IMR-90 (cell line): ENCODE data around the gene CEP97. TPM values are rescaled to one million over a fixed set of nuclear protein-coding genes. Genes with fewer than 3 reads are reported as not detected.
A peak's percentile ranks its signal among the peaks of the same experiment; 100 is the strongest.

Experiments used
- ATAC-seq: fragments of 200-7000 bp; cut with Tn5 transposase; 2 replicates; pipeline ENCODE4 v1.9.1; 2020; ENCODE audit warnings: low read depth, mild to moderate bottlenecking, moderate library complexity
- BruUV-seq: library from RNA; stranded (reverse); fragments of 400-500 nt; replicated peaks from 2 replicates; lab custom pipeline; 2021; lab: Mats Ljungman, UMichigan
- CTCF ChIA-PET: fragments of 300-600 bp; formaldehyde crosslinking; extraction: SDS; loops from one replicate; lab custom pipeline; 2021; ENCODE audit warnings: antibody characterized with exemption; lab: Yijun Ruan, JAX
- POLR2A ChIA-PET: fragments of 300-600 bp; sonication (Branson Sonifier 250); formaldehyde crosslinking; loops from one replicate; lab custom pipeline; 2022; ENCODE audit warnings: antibody characterized with exemption; ENCODE audit not compliant: unreplicated experiment; lab: Charles Lee
- DNase-seq: peaks from one replicate; pipeline ENCODE4 v3.0.0; 2013
- H2AFZ ChIP-seq: replicated peaks from 2 replicates; pipeline ENCODE3; 2013; ENCODE audit warnings: low read length, mild to moderate bottlenecking; ENCODE audit not compliant: poor library complexity
- H2AK5ac ChIP-seq: 2 replicates; pipeline ENCODE4 v1.6.1; 2013; ENCODE audit warnings: low read depth, low read length, inconsistent platforms
- H2AK9ac ChIP-seq: replicated peaks from 2 replicates; pipeline ENCODE3; 2013; ENCODE audit warnings: mild to moderate bottlenecking, low read depth, low read length, moderate library complexity; ENCODE audit not compliant: poor library complexity
- H2BK120ac ChIP-seq: 2 replicates; pipeline ENCODE4 v1.6.1; 2013; ENCODE audit warnings: low read depth, low read length, inconsistent platforms
- H2BK15ac ChIP-seq: 3 replicates; pipeline ENCODE4 v1.6.1; 2013; ENCODE audit warnings: low read depth, low read length, inconsistent platforms
- H2BK20ac ChIP-seq: 2 replicates; pipeline ENCODE4 v1.6.1; 2013; ENCODE audit warnings: low read depth, mild to moderate bottlenecking, inconsistent platforms, low read length, moderate library complexity
- H2BK5ac ChIP-seq: 2 replicates; pipeline ENCODE4 v1.6.1; 2013; ENCODE audit warnings: mild to moderate bottlenecking, low read depth, low read length, inconsistent platforms; ENCODE audit not compliant: poor library complexity, severe bottlenecking
- H3K14ac ChIP-seq: replicated peaks from 2 replicates; pipeline ENCODE4 v1.6.1; 2013; ENCODE audit warnings: low read depth, low read length, inconsistent platforms
- H3K18ac ChIP-seq: 2 replicates; pipeline ENCODE4 v1.6.1; 2013; ENCODE audit warnings: low read depth, low read length, control low read depth
- H3K23ac ChIP-seq: 2 replicates; pipeline ENCODE4 v1.6.1; 2013; ENCODE audit warnings: low read depth, low read length, inconsistent platforms
- H3K27ac ChIP-seq: 2 replicates; pipeline ENCODE4 v1.5.1; 2013; ENCODE audit warnings: mild to moderate bottlenecking, control low read depth, low read length; ENCODE audit not compliant: insufficient read depth
- H3K27me3 ChIP-seq: 2 replicates; pipeline ENCODE4 v1.6.1; 2013; ENCODE audit warnings: low read length; ENCODE audit not compliant: control insufficient read depth, insufficient read depth
- H3K36me3 ChIP-seq: 2 replicates; pipeline ENCODE4 v1.6.1; 2013; ENCODE audit warnings: low read length, mixed read lengths; ENCODE audit not compliant: control insufficient read depth, insufficient read depth
- H3K4ac ChIP-seq: 2 replicates; pipeline ENCODE4 v1.6.1; 2013; ENCODE audit warnings: low read depth, low read length, inconsistent platforms
- H3K4me1 ChIP-seq: 2 replicates; pipeline ENCODE4 v1.6.1; 2013; ENCODE audit warnings: low read length, mixed read lengths; ENCODE audit not compliant: control insufficient read depth, insufficient read depth
- H3K4me2 ChIP-seq: 2 replicates; pipeline ENCODE4 v1.6.1; 2013; ENCODE audit warnings: low read depth, mild to moderate bottlenecking, control low read depth, low read length, moderate library complexity
- H3K4me3 ChIP-seq: 2 replicates; pipeline ENCODE4 v1.5.1; 2013; ENCODE audit warnings: low read depth, mild to moderate bottlenecking, control low read depth, low read length, moderate library complexity; ENCODE audit not compliant: insufficient read depth
- H3K56ac ChIP-seq: 2 replicates; pipeline ENCODE4 v1.6.1; 2013; ENCODE audit warnings: low read length, inconsistent platforms; ENCODE audit not compliant: insufficient read depth; ENCODE audit errors: extremely low read depth
- H3K79me1 ChIP-seq, 2 experiments: 2 replicates each; pipeline ENCODE4 v1.6.1; 2013; ENCODE audit warnings: low read length in 2 of 2, inconsistent platforms in 1 of 2, low read depth in 1 of 2
- H3K9ac ChIP-seq: 2 replicates; pipeline ENCODE4 v1.6.1; 2013; ENCODE audit warnings: low read depth, low read length, control low read depth
- H3K9me1 ChIP-seq: 2 replicates; pipeline ENCODE4 v1.6.1; 2013; ENCODE audit warnings: low read length, inconsistent platforms; ENCODE audit not compliant: insufficient read depth
- H3K9me3 ChIP-seq: 2 replicates; pipeline ENCODE4 v1.6.1; 2013; ENCODE audit warnings: low read length; ENCODE audit not compliant: control insufficient read depth, insufficient read depth
- H4K20me1 ChIP-seq: 2 replicates; pipeline ENCODE4 v1.6.1; 2013; ENCODE audit warnings: low read length, inconsistent platforms; ENCODE audit not compliant: insufficient read depth
- H4K5ac ChIP-seq: 2 replicates; pipeline ENCODE4 v1.6.1; 2013; ENCODE audit warnings: mild to moderate bottlenecking, low read depth, low read length, control low read depth
- H4K8ac ChIP-seq, 2 experiments: 2 replicates each; pipeline ENCODE4 v1.6.1; 2013; ENCODE audit warnings: low read depth in 2 of 2, low read length in 2 of 2, control low read depth in 1 of 2, inconsistent platforms in 1 of 2
- H4K91ac ChIP-seq: 2 replicates; pipeline ENCODE4 v1.6.1; 2013; ENCODE audit warnings: low read depth, low read length, inconsistent platforms; ENCODE audit not compliant: insufficient read depth
- CEBPB ChIP-seq: IDR thresholded peaks from 2 replicates; pipeline ENCODE4 v1.6.1; 2012; ENCODE audit warnings: low read depth, low read length, improper control_type of control experiment
- CTCF ChIP-seq: conservative IDR thresholded peaks from 2 replicates; pipeline ENCODE4 v1.5.1; 2012; ENCODE audit warnings: mild to moderate bottlenecking, low read depth, low read length, improper control_type of control experiment
- MXI1 ChIP-seq: IDR thresholded peaks from 2 replicates; pipeline ENCODE4 v1.6.1; 2012; ENCODE audit warnings: low read depth, mild to moderate bottlenecking, low read length, moderate library complexity, borderline replicate concordance
- POLR2A ChIP-seq: IDR thresholded peaks from 2 replicates; pipeline ENCODE4 v1.6.1; 2012; ENCODE audit warnings: mild to moderate bottlenecking, low read depth, low read length
- RAD21 ChIP-seq: IDR thresholded peaks from 2 replicates; pipeline ENCODE4 v1.6.1; 2012; ENCODE audit warnings: low read length, improper control_type of control experiment
- RFX5 ChIP-seq: IDR thresholded peaks from 2 replicates; pipeline ENCODE4 v1.8.0; 2012; ENCODE audit warnings: low read depth, mild to moderate bottlenecking, low read length, moderate library complexity
- SMC3 ChIP-seq: fragments of 150-350 bp; IDR thresholded peaks from 2 replicates; pipeline ENCODE4 v1.6.1; 2016; ENCODE audit warnings: low read depth, mild to moderate bottlenecking, antibody characterized with exemption, low read length, moderate library complexity
- WGBS, 2 experiments: methylation state at CpG; one replicate each; pipeline versions ENCODE4 v1.1.5 to v1.1.7; 2013; ENCODE audit warnings: missing lambda C conversion rate in 2 of 2; ENCODE audit not compliant: insufficient read length in 1 of 2; ENCODE audit errors: extremely low coverage in 2 of 2; 5-methylcytosine and 5-hydroxymethylcytosine counted together
- dilution Hi-C: fragments of 300-500 bp; cut with HindIII; formaldehyde crosslinking; loops from one replicate; pipeline ENCODE4 v1.14.3; 2018; ENCODE audit warnings: low sequenced_read_pairs; ENCODE audit not compliant: unreplicated experiment
- in situ Hi-C: fragments of 300-500 bp; cut with MboI; formaldehyde crosslinking; loops from 3 replicates; pipeline ENCODE4 v1.14.3; 2019; ENCODE audit warnings: low sequenced_read_pairs, inconsistent platforms, mixed read lengths
- intact Hi-C: fragments of 100-400 bp; cut with micrococcal nuclease; formaldehyde crosslinking; loops from 2 replicates; pipeline ENCODE4 v1.10.0; 2022
- polyA plus RNA-seq, 3 experiments: library from polyadenylated mRNA; depleted of rRNA; stranded (reverse); fragments of >200 nt; gene quantifications; 2 replicates each; pipeline ENCODE4 v1.2.3, GENCODE V29; 2012; ENCODE audit warnings: low replicate concordance in 1 of 3
- total RNA-seq: library from RNA; depleted of rRNA; stranded (reverse); fragments of >200 nt; gene quantifications from 2 replicates; pipeline ENCODE4 v1.2.3, GENCODE V29; 2012

CEP97 gene
- total and polyA plus RNA-seq, 2 of the 4 experiments (the other 2 are of a cell fraction) = 2.0 to 21.9 TPM

DNA sequence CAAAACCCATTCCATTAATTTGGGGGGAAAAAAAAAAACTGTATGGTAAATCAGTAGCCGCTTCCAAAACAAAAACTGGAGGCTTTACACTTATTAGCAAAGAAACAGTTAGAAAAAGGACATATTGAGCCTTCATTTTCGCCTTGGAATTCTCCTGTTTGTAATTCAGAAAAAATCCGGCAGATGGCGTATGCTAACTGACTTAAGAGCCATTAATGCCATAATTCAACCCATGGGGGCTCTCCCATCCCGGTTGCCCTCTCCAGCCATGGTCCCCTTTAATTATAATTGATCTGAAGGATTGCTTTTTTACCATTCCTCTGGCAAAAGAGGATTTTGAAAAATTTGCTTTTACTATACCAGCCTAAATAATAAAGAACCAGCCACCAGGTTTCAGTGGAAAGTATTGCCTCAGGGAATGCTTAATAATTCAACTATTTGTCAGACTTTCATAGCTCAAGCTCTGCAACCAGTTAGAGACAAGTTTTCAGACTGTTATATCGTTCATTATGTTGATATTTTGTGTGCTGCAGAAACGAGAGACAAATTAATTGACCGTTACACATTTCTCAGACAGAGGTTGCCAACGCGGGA is 28.5 kb upstream of the CEP97 start:
- no peaks in the 10 kb centered on the region for H3K79me1 ChIP-seq
- no peak overlapping the region for H3K56ac ChIP-seq
- H4K20me1 ChIP-seq = no peaks in the 10 kb centered on the region
- BruUV-seq = no TSS peak
- dilution Hi-C loops (no loop called here), intact Hi-C loops (no loop called here), in situ Hi-C loops (no loop called here)
- H2BK5ac ChIP-seq = no peak overlapping the region
- no peak overlapping the region for H2AFZ ChIP-seq
- no peak overlapping the region for H2BK120ac ChIP-seq
- WGBS, 2 experiments = no CpG with 5 or more reads among the region's 10 CpGs
- peaks cover 5% of the 10 kb centered on the region for H3K4me1 ChIP-seq
- no peak overlapping the region for H3K4ac ChIP-seq
- H3K9me1 ChIP-seq = peaks cover 3% of the 10 kb centered on the region; the same call in 1 of the 2 replicates
- no peak overlapping the region for H3K9ac ChIP-seq
- no peak overlapping the region for H4K5ac ChIP-seq
- H3K4me2 ChIP-seq = no peak overlapping the region
- H2AK5ac ChIP-seq = no peak overlapping the region
- H3K36me3 ChIP-seq = no peaks in the 10 kb centered on the region
- no peak overlapping the region for H4K8ac ChIP-seq
- H2BK20ac ChIP-seq = no peak overlapping the region
- H3K27ac ChIP-seq = no peak overlapping the region
- TF ChIP-seq MXI1 = no peak
- no peak for TF ChIP-seq RFX5
- TF ChIP-seq CEBPB = no peak
- no peak for TF ChIP-seq POLR2A
- peak; percentile 52 for TF ChIP-seq RAD21
- TF ChIP-seq SMC3 = peak; percentile 37
- TF ChIP-seq CTCF = peak; percentile 65
- H3K4me3 ChIP-seq = no peak overlapping the region
- H3K18ac ChIP-seq = no peak overlapping the region
- no peak overlapping the region for H2AK9ac ChIP-seq
- H3K27me3 ChIP-seq = no peaks in the 10 kb centered on the region
- no peak overlapping the region for H3K14ac ChIP-seq
- H3K9me3 ChIP-seq = no peaks in the 10 kb centered on the region
- ATAC-seq (peak; percentile 53; the same call in 1 of the 2 replicates), DNase-seq (peak; percentile 53)
- POLR2A ChIA-PET = no interaction called here
- no peak overlapping the region for H3K23ac ChIP-seq
- H2BK15ac ChIP-seq = no peak overlapping the region
- H4K91ac ChIP-seq = no peak overlapping the region
- CTCF ChIA-PET = interaction anchor here (0.7 kb wide), 1 partner anchor 111 kb away, joined by 3 read pairs; no protein-coding TSS in a partner anchor
